ENCODE measurements around the gene ZCCHC3.
"Not testable (repeated sequence)": the region's sequence is repeated elsewhere in the genome, so short reads cannot be mapped to it uniquely, and the experiment has no call there.

ZCCHC3 gene

DNA sequence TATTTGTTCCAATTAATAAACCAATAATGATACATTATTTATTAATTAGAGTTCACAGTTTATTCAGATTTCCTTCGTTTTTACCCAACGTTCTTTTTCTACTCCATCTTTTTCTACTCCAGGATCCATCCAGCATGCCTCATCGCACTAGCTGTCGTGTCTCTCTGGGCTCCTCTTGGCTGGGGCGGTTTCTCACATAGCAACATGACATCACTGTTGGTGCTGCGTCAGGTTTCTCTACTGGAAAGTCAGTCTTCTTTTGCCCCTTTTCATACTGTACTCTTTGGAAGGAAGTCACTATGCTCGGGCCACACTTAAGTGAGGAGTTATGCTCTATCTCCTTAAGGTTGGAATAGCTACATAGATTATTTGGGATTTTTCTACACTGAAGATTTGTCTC, 14.2 kb downstream of the ZCCHC3 start:
- in situ Hi-C loops (cut with MboI; ENCODE audit: low sequenced_read_pairs): no loop called here

DNA sequence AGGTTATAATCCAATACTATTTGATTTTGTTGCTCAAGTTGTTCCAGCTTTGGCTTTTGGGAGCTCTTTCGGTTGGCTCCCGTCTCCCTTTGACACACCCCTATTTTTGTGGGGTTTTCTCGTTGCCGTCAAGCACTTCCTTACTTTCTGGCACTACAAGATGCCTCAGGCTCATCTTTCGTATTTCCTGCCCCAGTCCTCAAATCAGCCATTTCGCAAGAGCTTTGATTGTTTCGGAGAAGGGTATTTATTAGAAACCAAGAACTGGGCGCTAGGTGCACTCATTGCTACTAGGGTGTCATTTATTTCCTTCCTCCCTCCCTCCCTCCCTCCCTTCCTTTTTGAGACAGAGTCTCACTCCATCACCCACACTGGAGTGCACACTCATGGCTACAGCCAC, 14.7 kb downstream of the ZCCHC3 start:
- in situ Hi-C loops (cut with MboI; ENCODE audit: low sequenced_read_pairs): no loop called here

- in situ Hi-C loops (cut with MboI; ENCODE audit: low sequenced_read_pairs): no loop called here
Measured at GRCh38 chr20:312866-313265, 15.5 kb downstream of the ZCCHC3 start.

DNA sequence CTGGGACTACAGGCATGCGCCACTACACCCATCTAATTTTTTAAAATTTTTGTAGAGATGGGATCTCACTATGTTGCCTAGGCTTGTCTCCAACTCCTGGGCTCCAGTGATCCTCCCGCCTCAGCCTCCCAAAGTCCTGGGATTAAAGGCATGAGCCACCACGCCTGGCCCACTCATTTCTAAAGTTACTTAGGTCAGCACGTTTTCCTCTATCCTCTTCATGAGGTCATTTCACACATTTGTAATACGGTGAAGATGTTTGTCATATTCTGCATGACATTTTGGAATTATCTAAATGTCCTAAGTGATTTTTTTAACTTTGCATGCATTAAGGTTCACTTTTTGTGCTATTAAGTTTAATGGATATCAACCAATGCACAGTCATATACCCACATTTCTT, 16.0 kb downstream of the ZCCHC3 start:
- in situ Hi-C loops (cut with MboI; ENCODE audit: low sequenced_read_pairs): no loop called here

GRCh38 chr20:313948-314347, 16.6 kb downstream of the ZCCHC3 start:
- in situ Hi-C loops (cut with MboI; ENCODE audit: low sequenced_read_pairs): no loop called here

GRCh38 chr20:316316-317068, 19.1 kb downstream of the ZCCHC3 start:
- in situ Hi-C loops (cut with MboI; ENCODE audit: low sequenced_read_pairs): no loop called here

DNA sequence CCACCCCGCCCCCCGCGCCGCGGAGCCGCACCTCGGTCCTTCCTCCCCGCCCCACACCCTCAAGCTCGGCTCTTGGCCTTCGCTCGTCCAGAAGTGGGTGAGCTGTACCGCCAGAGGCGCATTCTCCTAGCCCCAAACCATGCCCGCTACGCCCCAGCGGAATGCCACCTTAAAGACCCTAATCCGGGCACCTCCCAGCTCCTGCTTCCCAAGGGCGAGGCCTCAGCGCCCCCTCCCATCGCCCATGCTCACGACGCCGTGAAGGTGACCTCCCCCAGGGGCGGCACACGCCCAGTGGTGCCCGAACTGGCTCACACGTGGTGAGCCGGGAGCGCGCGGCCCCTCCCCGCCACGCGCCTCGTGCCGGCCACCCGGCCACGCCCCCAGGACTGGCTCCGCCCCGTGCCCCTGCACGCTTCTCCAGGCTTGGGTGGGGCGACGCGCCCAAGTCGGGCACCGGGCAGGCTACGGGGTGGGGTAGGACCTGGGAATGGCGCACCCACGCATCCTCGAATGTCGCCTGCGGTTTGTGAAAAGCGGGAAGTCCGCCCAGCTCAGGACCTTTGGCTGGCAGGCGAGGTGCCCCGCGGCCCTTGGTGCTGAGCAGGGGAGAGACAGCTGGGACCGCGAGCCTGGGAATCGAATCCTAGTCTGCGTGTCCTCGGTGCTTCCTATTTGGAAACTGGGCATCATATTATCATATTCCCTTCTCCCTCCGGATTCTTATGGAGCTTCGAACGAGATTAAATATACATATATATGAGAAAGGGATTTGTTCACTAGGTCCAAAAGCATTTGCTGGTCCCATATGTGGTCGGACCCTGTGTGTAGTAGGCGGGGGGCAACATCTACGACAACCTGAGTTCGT, 27.0 kb downstream of the ZCCHC3 start:
- in situ Hi-C loops (cut with MboI; ENCODE audit: low sequenced_read_pairs): no loop called here

- in situ Hi-C loops (cut with MboI; ENCODE audit: low sequenced_read_pairs): no loop called here
Measured at GRCh38 chr20:325045-325888, 27.9 kb downstream of the ZCCHC3 start, which contains the start of gene SOX12. Gene SOX12, plus strand, starts transcription at chr20:325552. Its CDS starts 373 bp downstream, at chr20:325925.

DNA sequence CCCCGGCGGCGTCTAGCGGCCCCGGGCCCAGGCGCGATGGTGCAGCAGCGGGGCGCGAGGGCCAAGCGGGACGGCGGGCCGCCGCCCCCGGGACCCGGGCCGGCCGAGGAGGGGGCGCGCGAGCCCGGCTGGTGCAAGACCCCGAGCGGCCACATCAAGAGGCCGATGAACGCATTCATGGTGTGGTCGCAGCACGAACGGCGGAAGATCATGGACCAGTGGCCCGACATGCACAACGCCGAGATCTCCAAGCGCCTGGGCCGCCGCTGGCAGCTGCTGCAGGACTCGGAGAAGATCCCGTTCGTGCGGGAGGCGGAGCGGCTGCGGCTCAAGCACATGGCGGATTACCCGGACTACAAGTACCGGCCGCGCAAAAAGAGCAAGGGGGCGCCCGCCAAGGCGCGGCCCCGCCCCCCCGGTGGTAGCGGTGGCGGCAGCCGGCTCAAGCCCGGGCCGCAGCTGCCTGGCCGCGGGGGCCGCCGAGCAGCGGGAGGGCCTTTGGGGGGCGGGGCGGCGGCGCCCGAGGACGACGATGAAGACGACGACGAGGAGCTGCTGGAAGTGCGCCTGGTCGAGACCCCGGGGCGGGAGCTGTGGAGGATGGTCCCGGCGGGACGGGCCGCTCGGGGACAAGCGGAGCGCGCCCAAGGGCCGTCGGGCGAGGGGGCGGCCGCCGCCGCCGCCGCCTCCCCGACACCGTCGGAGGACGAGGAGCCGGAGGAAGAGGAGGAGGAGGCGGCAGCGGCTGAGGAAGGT, 28.7 kb downstream of the ZCCHC3 start:
- in situ Hi-C loops (cut with MboI; ENCODE audit: low sequenced_read_pairs): no loop called here

GRCh38 chr20:326645-327185, 29.3 kb downstream of the ZCCHC3 start:
- in situ Hi-C loops (cut with MboI; ENCODE audit: low sequenced_read_pairs): no loop called here

DNA sequence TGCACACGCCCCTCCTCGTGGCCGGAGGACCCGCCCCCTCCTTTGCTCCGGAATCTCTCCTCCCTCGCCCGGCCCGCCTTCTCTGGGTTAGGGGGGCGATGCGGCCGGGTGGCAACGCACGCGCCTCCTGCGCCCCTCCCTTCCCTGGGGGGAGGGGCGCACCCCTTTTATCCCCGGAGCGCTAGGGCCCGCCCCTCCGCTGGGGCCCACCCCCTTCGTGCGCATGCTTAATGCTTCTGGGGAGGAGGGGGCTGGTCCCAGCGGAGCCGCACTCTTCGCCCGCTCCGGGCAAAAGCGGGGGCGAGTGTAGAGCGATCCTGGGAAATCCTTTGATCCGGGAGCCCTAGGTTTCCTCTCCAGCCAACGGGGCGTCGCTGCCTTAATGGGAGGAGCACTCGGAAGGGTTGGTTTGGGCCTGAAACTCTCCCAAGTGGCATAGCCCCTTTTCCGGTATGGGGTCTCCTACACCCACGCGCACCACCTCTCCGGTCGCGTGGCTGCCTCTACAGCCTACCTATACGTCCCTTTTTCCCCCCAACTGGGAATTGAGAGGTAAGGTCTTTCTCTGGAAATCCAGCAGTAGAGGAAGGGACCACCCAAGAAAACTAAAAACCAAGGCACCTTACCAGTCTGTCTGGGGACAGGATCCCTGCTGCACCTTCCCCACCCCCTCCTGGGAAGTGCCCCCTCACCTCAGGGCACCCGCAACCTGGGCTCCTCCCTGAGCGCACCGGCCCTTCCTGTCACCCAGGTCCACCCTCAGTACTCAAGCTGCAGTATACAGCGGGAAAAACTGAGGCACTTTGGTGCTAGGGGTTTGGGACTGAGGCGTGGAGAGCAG, 30.0 kb downstream of the ZCCHC3 start:
- in situ Hi-C loops (cut with MboI; ENCODE audit: low sequenced_read_pairs): no loop called here

- in situ Hi-C loops (cut with MboI; ENCODE audit: low sequenced_read_pairs): no loop called here
Measured at GRCh38 chr20:328027-328974, 30.9 kb downstream of the ZCCHC3 start.

- in situ Hi-C loops (cut with MboI; ENCODE audit: low sequenced_read_pairs): no loop called here
Measured at GRCh38 chr20:328975-329695, 31.8 kb downstream of the ZCCHC3 start.

DNA sequence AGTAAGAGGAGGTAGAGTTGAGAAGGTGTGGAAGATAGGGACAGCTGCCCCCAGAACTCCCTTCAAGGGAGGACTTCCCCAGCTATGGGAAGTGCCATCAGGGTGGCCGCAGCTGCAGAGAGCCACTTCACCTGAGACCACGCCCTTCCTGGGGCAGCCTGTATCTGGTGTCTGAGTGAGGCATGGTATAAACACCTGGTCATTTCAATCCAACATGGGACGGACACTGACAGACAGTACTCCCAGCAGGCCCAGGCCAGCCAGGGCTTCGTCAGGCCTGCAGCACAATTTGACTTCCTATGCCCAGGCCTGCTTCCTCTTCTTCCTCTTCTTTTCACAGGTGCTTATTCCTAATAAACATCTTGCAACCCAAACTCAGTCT, 32.5 kb downstream of the ZCCHC3 start:
- in situ Hi-C loops (cut with MboI; ENCODE audit: low sequenced_read_pairs): no loop called here

GRCh38 chr20:330233-331149, 33.1 kb downstream of the ZCCHC3 start:
- in situ Hi-C loops (cut with MboI; ENCODE audit: low sequenced_read_pairs): no loop called here

DNA sequence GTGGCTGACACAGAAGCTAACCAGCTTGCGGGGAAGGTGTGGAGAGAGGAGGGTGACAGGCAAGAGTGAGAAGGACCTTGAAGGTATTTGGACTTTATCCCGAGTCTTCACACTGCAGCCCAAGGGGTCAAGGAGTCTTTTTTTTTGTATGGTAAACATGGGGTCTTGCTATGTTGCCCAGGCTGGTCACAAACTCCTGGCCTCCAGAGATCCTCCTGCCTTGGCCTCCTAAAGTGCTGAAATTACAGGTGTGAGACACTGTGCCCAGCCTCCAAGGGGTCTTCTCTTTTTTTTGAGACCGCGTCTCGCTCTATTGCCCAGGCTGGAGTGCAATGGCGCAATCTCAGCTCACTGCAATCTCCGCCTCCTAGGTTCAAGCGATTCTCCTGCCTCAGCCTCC, 37.2 kb downstream of the ZCCHC3 start:
- in situ Hi-C loops (cut with MboI; ENCODE audit: low sequenced_read_pairs): no loop called here

DNA sequence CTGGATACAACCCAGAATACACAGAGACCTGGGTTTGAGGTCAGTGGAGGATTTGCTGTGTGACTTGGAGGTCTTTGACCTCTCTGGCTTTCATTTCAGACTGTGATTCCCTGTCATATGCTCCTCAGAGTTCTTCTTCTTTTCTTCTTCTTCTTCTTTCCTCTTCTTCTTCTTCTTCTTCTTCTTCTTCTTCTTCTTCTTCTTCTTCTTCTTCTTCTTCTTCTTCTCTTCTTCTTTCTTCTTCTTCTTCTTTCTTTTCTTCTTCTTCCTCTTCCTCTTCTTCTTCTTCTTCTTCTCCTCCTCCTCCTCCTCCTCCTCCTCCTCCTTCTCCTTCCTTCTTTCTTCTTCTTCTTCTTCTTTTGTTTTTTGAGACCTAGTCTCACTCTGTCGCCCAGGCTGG, 38.7 kb downstream of the ZCCHC3 start:
- in situ Hi-C loops (cut with MboI; ENCODE audit: low sequenced_read_pairs): not testable (repeated sequence)

Measured in HL-60/S4 treated with retinoic acid at 250 ng/mL for 4 days and 3 days (cell line).